ENCODE results near the gene APPL2. TPM values are rescaled to one million over a fixed set of nuclear protein-coding genes. Genes with fewer than 3 reads are reported as not detected.

Gene APPL2
- polyA plus RNA-seq, 1 experiment, result 59.4 TPM

- no peak for TF ChIP-seq CTCF (IDR thresholded peaks at IDR 0.05; ENCODE audit: insufficient read depth, low read depth, low read length)
- ChIA-PET CTCF (interaction anchor here (1.0 to 1.3 kb wide), 2 partner anchors 8 to 10 kb away, joined by 3 to 4 read pairs; no protein-coding TSS in a partner anchor), POLR2A (no interaction called here)
- H3K4me3 ChIP-seq (ENCODE audit: low read depth, low read length), result no peak overlapping the region
- peak; percentile 70 for DNase-seq (ENCODE audit: low read depth)
- peaks cover 28% of the 10 kb centered on the region for H3K36me3 ChIP-seq (ENCODE audit: control insufficient read depth, insufficient read depth, low read length)
- no peaks in the 10 kb centered on the region for H3K27me3 ChIP-seq (ENCODE audit: control insufficient read depth, insufficient read depth, low read length)
Observed at GRCh38 chr12:105212438-105212837, 23.5 kb downstream of the APPL2 start.

GRCh38 chr12:105209091-105209490 lies 26.9 kb downstream of the APPL2 start:
- no peaks in the 10 kb centered on the region for H3K27me3 ChIP-seq (ENCODE audit: control insufficient read depth, insufficient read depth, low read length)
- DNase-seq (ENCODE audit: low read depth), result no peak
- peaks cover 28% of the 10 kb centered on the region for H3K36me3 ChIP-seq (ENCODE audit: control insufficient read depth, insufficient read depth, low read length)
- ChIA-PET CTCF (no interaction called here), POLR2A (interaction anchor here (0.5 kb wide), 1 partner anchor 42 kb away, joined by 3 read pairs; no protein-coding TSS in a partner anchor)
- H3K4me3 ChIP-seq (ENCODE audit: low read depth, low read length), result no peak overlapping the region
- no peak for TF ChIP-seq CTCF (IDR thresholded peaks at IDR 0.05; ENCODE audit: insufficient read depth, low read depth, low read length)

GRCh38 chr12:105206686-105207374 lies 29.1 kb downstream of the APPL2 start:
- CTCF ChIA-PET, result interaction anchor here (0.6 kb wide), 1 partner anchor 78 kb away, joined by 4 read pairs; no protein-coding TSS in a partner anchor
- Histone ChIP-seq H3K27me3 (ENCODE audit: control insufficient read depth, insufficient read depth, low read length) (no peaks in the 10 kb centered on the region), H3K4me3 (ENCODE audit: low read depth, low read length) (no peak overlapping the region), H3K36me3 (ENCODE audit: control insufficient read depth, insufficient read depth, low read length) (peaks cover 34% of the 10 kb centered on the region)
- POLR2A ChIA-PET, result no interaction called here
- no peak for TF ChIP-seq CTCF (IDR thresholded peaks at IDR 0.05; ENCODE audit: insufficient read depth, low read depth, low read length)
- DNase-seq (ENCODE audit: low read depth), result no peak

GRCh38 chr12:105205322-105206048 lies 30.5 kb downstream of the APPL2 start:
- peaks cover 30% of the 10 kb centered on the region for H3K36me3 ChIP-seq (ENCODE audit: control insufficient read depth, insufficient read depth, low read length)
- H3K27me3 ChIP-seq (ENCODE audit: control insufficient read depth, insufficient read depth, low read length), result no peaks in the 10 kb centered on the region
- TF ChIP-seq CTCF (IDR thresholded peaks at IDR 0.05; ENCODE audit: insufficient read depth, low read depth, low read length), result no peak
- ChIA-PET POLR2A (no interaction called here), CTCF (no interaction called here)
- no peak overlapping the region for H3K4me3 ChIP-seq (ENCODE audit: low read depth, low read length)
- DNase-seq (ENCODE audit: low read depth), result no peak

GRCh38 chr12:105204916-105205315 lies 31.1 kb downstream of the APPL2 start:
- H3K36me3 ChIP-seq (ENCODE audit: control insufficient read depth, insufficient read depth, low read length), result peaks cover 32% of the 10 kb centered on the region

More at GRCh38 chr12:105204916-105205315, 31.1 kb downstream of the APPL2 start:
- CTCF ChIA-PET, result no interaction called here
- POLR2A ChIA-PET, result interaction anchor here (0.6 kb wide), 1 partner anchor 170 kb away, joined by 6 read pairs; no protein-coding TSS in a partner anchor
- peak; percentile 51 for DNase-seq (ENCODE audit: low read depth)
- Histone ChIP-seq H3K4me3 (ENCODE audit: low read depth, low read length) (no peak overlapping the region), H3K27me3 (ENCODE audit: control insufficient read depth, insufficient read depth, low read length) (no peaks in the 10 kb centered on the region)
- no peak for TF ChIP-seq CTCF (IDR thresholded peaks at IDR 0.05; ENCODE audit: insufficient read depth, low read depth, low read length)
